ENCODE measurements around the gene ZNF613. TPM values are rescaled to one million over a fixed set of nuclear protein-coding genes. Genes with fewer than 3 reads are reported as not detected.
"Not testable (repeated sequence)": the region's sequence is repeated elsewhere in the genome, so short reads cannot be mapped to it uniquely, and the experiment has no call there.

The ZNF613 gene
- total RNA-seq, 4 donors from 2014 or later = 7.9 to 27.7 (median 15.6) TPM

- H3K9me3 ChIP-seq = peaks cover 12% of the 10 kb centered on the region
- TF ChIP-seq CTCF (IDR thresholded peaks at IDR 0.05) (no peak), POLR2A (IDR thresholded peaks at IDR 0.05) (no peak)
- H3K27ac ChIP-seq = no peak overlapping the region
- 95 to 97% methylated on average over 7 of the region's 7 CpGs for WGBS, 2 donors
- intact Hi-C loops (cut with DNase I) = no loop called here
- no peak overlapping the region for H3K4me3 ChIP-seq (replicated peaks in 1 of 3)
- no peaks in the 10 kb centered on the region for H3K4me1 ChIP-seq
- H3K27me3 ChIP-seq = no peaks in the 10 kb centered on the region
- peaks cover 54 to 55% of the 10 kb centered on the region in 2 donors for H3K36me3 ChIP-seq
- no peak for DNase-seq
Measured at GRCh38 chr19:51944798-51945552, 17.7 kb downstream of the ZNF613 start.

GRCh38 chr19:51946602-51947001, 19.3 kb downstream of the ZNF613 start:
- TF ChIP-seq POLR2A (IDR thresholded peaks at IDR 0.05) (no peak), CTCF (IDR thresholded peaks at IDR 0.05) (no peak)
- no peaks in the 10 kb centered on the region for H3K27me3 ChIP-seq
- H3K4me3 ChIP-seq (replicated peaks in 1 of 3) = no peak overlapping the region
- intact Hi-C loops (cut with DNase I) = no loop called here
- H3K36me3 ChIP-seq = peaks cover 38 to 39% of the 10 kb centered on the region in 2 donors
- no peak overlapping the region for H3K27ac ChIP-seq
- H3K9me3 ChIP-seq = peaks cover 12% of the 10 kb centered on the region
- no peaks in the 10 kb centered on the region for H3K4me1 ChIP-seq
- DNase-seq = no peak
- 76 to 98% methylated on average over 1 of the region's 1 CpG for whole genome bisulfite sequencing, 2 donors

GRCh38 chr19:51948975-51949374, 21.7 kb downstream of the ZNF613 start:
- 16 to 17% methylated on average over 21 to 24 of the region's 25 CpGs for WGBS, 2 donors
- intact Hi-C loops (cut with DNase I) = no loop called here

GRCh38 chr19:51957846-51958245, 30.6 kb downstream of the ZNF613 start:
- H3K4me3 ChIP-seq (replicated peaks in 1 of 3); DNase-seq; H3K4me1 ChIP-seq; H3K9me3 ChIP-seq; H3K36me3 ChIP-seq; H3K27me3 ChIP-seq; intact Hi-C loops (cut with DNase I): not testable (repeated sequence)
- 44 to 50% methylated on average over 4 of the region's 4 CpGs for whole genome bisulfite sequencing, 2 donors
- peak overlapping the region in 1 of 3 donors; percentile 44 for H3K27ac ChIP-seq

More at GRCh38 chr19:51948975-51949374, 21.7 kb downstream of the ZNF613 start:
- H3K27me3 ChIP-seq = no peaks in the 10 kb centered on the region
- no peaks in the 10 kb centered on the region for H3K4me1 ChIP-seq
- no peak overlapping the region for H3K27ac ChIP-seq
- H3K9me3 ChIP-seq = peaks cover 12% of the 10 kb centered on the region
- H3K4me3 ChIP-seq (replicated peaks in 1 of 3) = peak overlapping the region; percentile 7 to 39 (median 16)
- DNase-seq = peak; percentile 66 to 87
- no peak for TF ChIP-seq CTCF (IDR thresholded peaks at IDR 0.05)
- no peak for TF ChIP-seq POLR2A (IDR thresholded peaks at IDR 0.05)
- peaks cover 14 to 15% of the 10 kb centered on the region in 2 donors for H3K36me3 ChIP-seq

- intact Hi-C loops (cut with DNase I) = no loop called here
Measured at GRCh38 chr19:51959791-51960190, 32.5 kb downstream of the ZNF613 start.

GRCh38 chr19:51960621-51961233, 33.5 kb downstream of the ZNF613 start:
- intact Hi-C loops (cut with DNase I); H3K4me3 ChIP-seq (replicated peaks in 1 of 3); DNase-seq; H3K27ac ChIP-seq; H3K4me1 ChIP-seq; H3K9me3 ChIP-seq; H3K27me3 ChIP-seq: not testable (repeated sequence)
- 49 to 53% methylated on average over 7 of the region's 7 CpGs for WGBS, 2 donors
- H3K36me3 ChIP-seq = peaks cover 14 to 15% of the 10 kb centered on the region in 2 donors

More at GRCh38 chr19:51959791-51960190, 32.5 kb downstream of the ZNF613 start:
- Histone ChIP-seq H3K36me3 (peaks cover 4 to 5% of the 10 kb centered on the region in 2 donors), H3K27ac (no peak overlapping the region), H3K4me1 (peaks cover 0 to 5% of the 10 kb centered on the region in 2 donors), H3K4me3 (replicated peaks in 1 of 3) (no peak overlapping the region), H3K27me3 (no peaks in the 10 kb centered on the region), H3K9me3 (no peaks in the 10 kb centered on the region)
- no peak for DNase-seq
- WGBS, 2 donors = 83% methylated on average over 4 of the region's 4 CpGs
- no peak for TF ChIP-seq CTCF (IDR thresholded peaks at IDR 0.05)
- TF ChIP-seq POLR2A (IDR thresholded peaks at IDR 0.05) = no peak
